B cell (primary cell): ENCODE data around the gene PSMD9. TPM values are rescaled to one million over a fixed set of nuclear protein-coding genes. Genes with fewer than 3 reads are reported as not detected.

ENCODE experiments used
- ATAC-seq: fragments of 200-7000 bp; cut with Tn5 transposase; one replicate; pipeline ENCODE4 v1.10.0; 2021; ENCODE audit warnings: low read depth, mild to moderate bottlenecking, moderate number of reproducible peaks, moderate library complexity
- CTCF ChIA-PET: fragments of 350-600 bp; sonication (Branson Sonifier 250); formaldehyde crosslinking; loops from one replicate; lab custom pipeline; 2021; ENCODE audit warnings: antibody characterized with exemption, inconsistent platforms; lab: Charles Lee
- POLR2A ChIA-PET: fragments of 350-600 bp; sonication (Branson Sonifier 250); formaldehyde crosslinking; loops from one replicate; lab custom pipeline; 2021; ENCODE audit warnings: antibody characterized with exemption; lab: Charles Lee
- DNase-seq: peaks from one replicate; pipeline ENCODE4 v3.0.0; 2013
- H2AFZ ChIP-seq: 2 replicates; pipeline ENCODE4 v1.6.1; 2012; ENCODE audit warnings: mild to moderate bottlenecking, low read depth, low read length; ENCODE audit not compliant: insufficient read depth, poor library complexity, severe bottlenecking
- H3K27ac ChIP-seq, 2 donors: 1 replicate in 1 of 2; 2 replicates in 1 of 2; pipeline ENCODE4 v1.5.1; 2012 to 2013; ENCODE audit warnings: low read length in 2 of 2, mild to moderate bottlenecking in 2 of 2, moderate library complexity in 1 of 2
- H3K27me3 ChIP-seq, 4 experiments: fragments of 200-600 bp in 1 of 4; sonication (generic) in 1 of 4; replicated peaks in 1 of 4; 1 replicate in 2 of 4; 2 replicates in 2 of 4; pipeline versions ENCODE4 v1.6.1 to v1.7.0; 2013 to 2016; ENCODE audit warnings: low read length in 3 of 4, mild to moderate bottlenecking in 2 of 4, mixed read lengths in 1 of 4, moderate library complexity in 1 of 4; ENCODE audit not compliant: insufficient read depth in 4 of 4, control insufficient read depth in 3 of 4; ENCODE audit errors: control extremely low read depth in 1 of 4
- H3K36me3 ChIP-seq, 2 experiments: replicated peaks in 1 of 2; 1 replicate in 1 of 2; 2 replicates in 1 of 2; pipeline versions ENCODE4 v1.6.1 to v1.7.1; 2013; ENCODE audit warnings: low read length in 1 of 2; ENCODE audit not compliant: insufficient read depth in 2 of 2, control insufficient read depth in 1 of 2; ENCODE audit errors: control extremely low read depth in 1 of 2, extremely low read depth in 1 of 2
- H3K4me1 ChIP-seq, 2 donors: fragments of 200-600 bp in 1 of 2; sonication (generic) in 1 of 2; 1 replicate in 1 of 2; 2 replicates in 1 of 2; pipeline versions ENCODE4 v1.5.1 to v1.6.1; 2013 to 2017; ENCODE audit warnings: low read length in 2 of 2; ENCODE audit not compliant: control insufficient read depth in 2 of 2, insufficient read depth in 2 of 2
- H3K4me2 ChIP-seq: replicated peaks from 2 replicates; pipeline ENCODE3; 2012; ENCODE audit warnings: mild to moderate bottlenecking, low read depth, low read length; ENCODE audit not compliant: poor library complexity, severe bottlenecking
- H3K4me3 ChIP-seq, 5 experiments: fragments of 200-600 bp in 1 of 5; sonication (generic) in 1 of 5; 1 replicate in 3 of 5; 2 replicates in 2 of 5; pipeline versions ENCODE4 v1.5.1 to v1.7.0; 2011 to 2016; ENCODE audit warnings: low read length in 4 of 5, mild to moderate bottlenecking in 4 of 5, low read depth in 2 of 5, control low read depth in 1 of 5, moderate library complexity in 1 of 5; ENCODE audit not compliant: insufficient read depth in 1 of 5; ENCODE audit errors: control extremely low read depth in 1 of 5, extremely low read depth in 1 of 5
- H3K79me2 ChIP-seq: fragments of 200-600 bp; sonication (generic); one replicate; pipeline ENCODE4 v1.6.0; 2016; ENCODE audit warnings: low read length; ENCODE audit not compliant: control insufficient read depth, insufficient read depth
- H3K9ac ChIP-seq: fragments of 200-600 bp; sonication (generic); 2 replicates; pipeline ENCODE4 v1.6.1; 2017; ENCODE audit warnings: mild to moderate bottlenecking, low read length, moderate library complexity
- H3K9me3 ChIP-seq, 3 donors: one replicate each; pipeline versions ENCODE4 v1.6.1 to v1.7.1; 2013; ENCODE audit warnings: low read length in 2 of 3; ENCODE audit not compliant: control insufficient read depth in 2 of 3, insufficient read depth in 1 of 3; ENCODE audit errors: control extremely low read depth in 1 of 3
- H4K20me1 ChIP-seq: 2 replicates; pipeline ENCODE4 v1.6.0; 2012; ENCODE audit warnings: mild to moderate bottlenecking, low read length; ENCODE audit not compliant: insufficient read depth, control insufficient read depth, poor library complexity, severe bottlenecking
- H3K27ac Mint-ChIP-seq: one replicate; pipeline ENCODE4 v1.8.0; 2021; ENCODE audit warnings: mixed read lengths
- H3K27me3 Mint-ChIP-seq: one replicate; pipeline ENCODE4 v1.8.0; 2021; ENCODE audit warnings: mixed read lengths
- H3K4me1 Mint-ChIP-seq: one replicate; pipeline ENCODE4 v1.8.0; 2021; ENCODE audit warnings: mixed read lengths
- H3K4me3 Mint-ChIP-seq: one replicate; pipeline ENCODE4 v1.8.0; 2021; ENCODE audit warnings: mixed read lengths
- H3K9me3 Mint-ChIP-seq: one replicate; pipeline ENCODE4 v1.8.0; 2022; ENCODE audit warnings: mixed read lengths; ENCODE audit not compliant: insufficient read depth
- CTCF ChIP-seq: fragments of 200-600 bp; IDR thresholded peaks from one replicate; pipeline ENCODE4 v1.8.0; 2022; ENCODE audit warnings: antibody characterized with exemption, mild to moderate bottlenecking
- EZH2 ChIP-seq: IDR thresholded peaks from 2 replicates; pipeline ENCODE4 v1.6.1; 2012; ENCODE audit warnings: borderline replicate concordance, low read depth, mild to moderate bottlenecking, moderate library complexity, low read length; ENCODE audit not compliant: insufficient read depth, poor library complexity, severe bottlenecking
- WGBS: methylation state at CpG from one replicate; pipeline ENCODE4 v1.1.5; 2013; ENCODE audit warnings: missing lambda C conversion rate; ENCODE audit not compliant: insufficient coverage; 5-methylcytosine and 5-hydroxymethylcytosine counted together
- intact Hi-C: fragments of 100-400 bp; cut with micrococcal nuclease; formaldehyde crosslinking; loops from one replicate; pipeline ENCODE4 v1.10.0; 2022
- polyA plus RNA-seq: library from polyadenylated mRNA; depleted of rRNA; stranded (reverse); fragments of >200 nt; gene quantifications from 2 replicates; pipeline ENCODE4 v1.2.3, GENCODE V29; 2012
- total RNA-seq, 2 donors: library from RNA; stranded (reverse); fragments of 120-200 nt in 1 of 2; gene quantifications; 1 replicate in 1 of 2; 2 replicates in 1 of 2; pipeline versions ENCODE4 v1.2.3 to v1.2.4, GENCODE V29; 2013 to 2022

The PSMD9 gene
- total and polyA plus RNA-seq, 2 donors (not counting 1 experiment from before 2014, with no cell fraction given), result 37.1 to 83.4 TPM

- no peaks in the 10 kb centered on the region for H3K9me3 ChIP-seq
- Mint-ChIP-seq H3K27me3 (no peaks in the 10 kb centered on the region), H3K27ac (no peak overlapping the region), H3K9me3 (no peaks in the 10 kb centered on the region), H3K4me3 (no peak overlapping the region), H3K4me1 (peaks cover 11% of the 10 kb centered on the region)
- H3K4me2 ChIP-seq, result no peak overlapping the region
- no peaks in the 10 kb centered on the region for H3K79me2 ChIP-seq
- ChIA-PET POLR2A (no interaction called here), CTCF (no interaction called here)
- no peak overlapping the region for H3K9ac ChIP-seq
- no peaks in the 10 kb centered on the region for H3K36me3 ChIP-seq
- no peak overlapping the region for H2AFZ ChIP-seq
- intact Hi-C loops, result no loop called here
- H3K27me3 ChIP-seq, result no peaks in the 10 kb centered on the region
- H3K27ac ChIP-seq, result no peak overlapping the region
- TF ChIP-seq CTCF, result no peak
- H3K4me1 ChIP-seq, result peaks cover 6 to 25% of the 10 kb centered on the region in 2 donors
- DNase-seq (no peak), ATAC-seq (no peak)
- no peaks in the 10 kb centered on the region for H4K20me1 ChIP-seq
- WGBS, result 99% methylated on average over 6 of the region's 11 CpGs
- no peak overlapping the region for H3K4me3 ChIP-seq
These were observed 31.0 kb upstream of the PSMD9 start for GRCh38 chr12:121857322-121858246.

DNA sequence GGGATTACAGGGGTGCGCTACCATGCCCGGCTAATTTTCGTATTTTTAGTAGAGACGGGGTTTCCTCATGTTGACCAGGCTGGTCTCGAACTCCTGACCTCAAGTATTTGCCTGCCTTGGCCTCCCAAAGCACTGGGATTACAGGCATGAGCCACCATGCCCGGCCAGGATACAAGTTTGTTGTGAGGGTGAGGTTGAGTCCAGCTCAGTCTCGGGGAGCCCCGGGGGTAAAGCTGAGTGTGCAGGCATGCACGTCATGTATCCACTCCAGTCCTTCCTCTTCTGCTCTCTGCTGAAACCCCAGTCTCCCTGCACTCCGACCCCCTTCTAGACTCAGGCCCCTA is 30.3 kb upstream of the PSMD9 start:
- TF ChIP-seq CTCF (no peak), EZH2 (no peak)
- ChIA-PET CTCF (interaction anchor here (0.6 kb wide), 1 partner anchor 33 kb away, joined by 3 read pairs; no protein-coding TSS in a partner anchor), POLR2A (no interaction called here)
- Histone ChIP-seq H3K4me1 (peaks cover 6 to 25% of the 10 kb centered on the region in 2 donors), H3K4me3 (no peak overlapping the region), H2AFZ (no peak overlapping the region), H3K79me2 (no peaks in the 10 kb centered on the region), H3K27me3 (no peaks in the 10 kb centered on the region), H3K9me3 (no peaks in the 10 kb centered on the region), H3K9ac (no peak overlapping the region), H3K27ac (no peak overlapping the region), H3K4me2 (no peak overlapping the region), H4K20me1 (no peaks in the 10 kb centered on the region), H3K36me3 (no peaks in the 10 kb centered on the region)
- Mint-ChIP-seq H3K4me3 (no peak overlapping the region), H3K9me3 (no peaks in the 10 kb centered on the region), H3K4me1 (peaks cover 11% of the 10 kb centered on the region), H3K27ac (no peak overlapping the region), H3K27me3 (no peaks in the 10 kb centered on the region)
- ATAC-seq (no peak), DNase-seq (no peak)
- intact Hi-C loops, result no loop called here
- WGBS, result 94% methylated on average over 8 of the region's 10 CpGs
